DND-41 (cell line): ENCODE results near the gene PDE6B.

ENCODE experiments used
- ATAC-seq: fragments of 200-7000 bp; cut with Tn5 transposase; 3 replicates; pipeline ENCODE4 v1.9.1; 2021; ENCODE audit warnings: low read depth; ENCODE audit not compliant: insufficient read depth
- DNase-seq: peaks from one replicate; pipeline ENCODE4 v3.0.0-alpha.2; 2020
- H2AFZ ChIP-seq: 2 replicates; pipeline ENCODE4 v1.6.0; 2012; ENCODE audit warnings: low read depth, low read length
- H3K27ac ChIP-seq: 2 replicates; pipeline ENCODE4 v1.5.1; 2012; ENCODE audit warnings: low read length, inconsistent platforms
- H3K27me3 ChIP-seq: fragments of 200-600 bp; sonication (generic); 2 replicates; pipeline ENCODE4 v1.6.0; 2012; ENCODE audit warnings: low read length, mild to moderate bottlenecking, inconsistent platforms; ENCODE audit not compliant: insufficient read depth, poor library complexity
- H3K36me3 ChIP-seq: 2 replicates; pipeline ENCODE4 v1.5.1; 2012; ENCODE audit warnings: low read length, inconsistent platforms; ENCODE audit not compliant: insufficient read depth
- H3K4me1 ChIP-seq: 2 replicates; pipeline ENCODE4 v1.5.1; 2012; ENCODE audit warnings: mild to moderate bottlenecking, low read length; ENCODE audit not compliant: insufficient read depth
- H3K4me2 ChIP-seq: 2 replicates; pipeline ENCODE4 v1.6.0; 2012; ENCODE audit warnings: mild to moderate bottlenecking, moderate library complexity, low read length, inconsistent platforms; ENCODE audit not compliant: insufficient read depth
- H3K4me3 ChIP-seq, 2 experiments: fragments of 200-600 bp in 1 of 2; shearing (Covaris generic) in 1 of 2; 2 replicates each; pipeline ENCODE4 v1.5.1; 2012 to 2016; ENCODE audit warnings: inconsistent platforms in 2 of 2, low read length in 2 of 2, mild to moderate bottlenecking in 2 of 2, low read depth in 1 of 2, moderate library complexity in 1 of 2
- H3K79me2 ChIP-seq: 2 replicates; pipeline ENCODE4 v1.6.0; 2012; ENCODE audit warnings: low read length, inconsistent platforms; ENCODE audit not compliant: insufficient read depth
- H3K9ac ChIP-seq: 2 replicates; pipeline ENCODE4 v1.6.0; 2012; ENCODE audit warnings: low read depth, mild to moderate bottlenecking, inconsistent platforms, low read length, moderate library complexity
- H3K9me3 ChIP-seq: 2 replicates; pipeline ENCODE4 v1.5.1; 2012; ENCODE audit warnings: low read length, moderate library complexity, mild to moderate bottlenecking, inconsistent platforms; ENCODE audit not compliant: insufficient read depth, severe bottlenecking
- H4K20me1 ChIP-seq: 2 replicates; pipeline ENCODE4 v1.6.0; 2012; ENCODE audit warnings: low read length; ENCODE audit not compliant: insufficient read depth
- EZH2 ChIP-seq: IDR thresholded peaks from 3 replicates; pipeline ENCODE4 v1.6.1; 2012; ENCODE audit warnings: borderline replicate concordance, low read depth, mild to moderate bottlenecking, moderate library complexity, low read length, inconsistent platforms; ENCODE audit not compliant: severe bottlenecking
- TF ChIP-seq, protein P1 (sequence below): IDR thresholded peaks from 2 replicates; pipeline ENCODE4 v1.5.1; 2012; ENCODE audit warnings: borderline replicate concordance, low read length, moderate library complexity, mild to moderate bottlenecking; ENCODE audit not compliant: poor library complexity, severe bottlenecking; ENCODE audit errors: extremely low read depth

PDE6B gene

GRCh38 chr4:620201-620600 lies 5.2 kb upstream of the PDE6B start:
- H3K36me3 ChIP-seq = no peaks in the 10 kb centered on the region
- no peaks in the 10 kb centered on the region for H3K79me2 ChIP-seq
- ATAC-seq = no peak
- no peaks in the 10 kb centered on the region for H3K4me1 ChIP-seq
- H3K9me3 ChIP-seq = no peaks in the 10 kb centered on the region
- H3K4me3 ChIP-seq = no peak overlapping the region
- no peak for TF ChIP-seq EZH2
- TF ChIP-seq, protein P1, sequence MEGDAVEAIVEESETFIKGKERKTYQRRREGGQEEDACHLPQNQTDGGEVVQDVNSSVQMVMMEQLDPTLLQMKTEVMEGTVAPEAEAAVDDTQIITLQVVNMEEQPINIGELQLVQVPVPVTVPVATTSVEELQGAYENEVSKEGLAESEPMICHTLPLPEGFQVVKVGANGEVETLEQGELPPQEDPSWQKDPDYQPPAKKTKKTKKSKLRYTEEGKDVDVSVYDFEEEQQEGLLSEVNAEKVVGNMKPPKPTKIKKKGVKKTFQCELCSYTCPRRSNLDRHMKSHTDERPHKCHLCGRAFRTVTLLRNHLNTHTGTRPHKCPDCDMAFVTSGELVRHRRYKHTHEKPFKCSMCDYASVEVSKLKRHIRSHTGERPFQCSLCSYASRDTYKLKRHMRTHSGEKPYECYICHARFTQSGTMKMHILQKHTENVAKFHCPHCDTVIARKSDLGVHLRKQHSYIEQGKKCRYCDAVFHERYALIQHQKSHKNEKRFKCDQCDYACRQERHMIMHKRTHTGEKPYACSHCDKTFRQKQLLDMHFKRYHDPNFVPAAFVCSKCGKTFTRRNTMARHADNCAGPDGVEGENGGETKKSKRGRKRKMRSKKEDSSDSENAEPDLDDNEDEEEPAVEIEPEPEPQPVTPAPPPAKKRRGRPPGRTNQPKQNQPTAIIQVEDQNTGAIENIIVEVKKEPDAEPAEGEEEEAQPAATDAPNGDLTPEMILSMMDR = no peak
- H3K27me3 ChIP-seq = peaks cover 3% of the 10 kb centered on the region
- peaks cover 7% of the 10 kb centered on the region; the same call in 1 of the 2 replicates for H4K20me1 ChIP-seq
- no peak overlapping the region for H3K4me2 ChIP-seq
- no peak overlapping the region for H3K9ac ChIP-seq
- no peak for DNase-seq
- H2AFZ ChIP-seq = no peak overlapping the region
- no peak overlapping the region for H3K27ac ChIP-seq

DNA sequence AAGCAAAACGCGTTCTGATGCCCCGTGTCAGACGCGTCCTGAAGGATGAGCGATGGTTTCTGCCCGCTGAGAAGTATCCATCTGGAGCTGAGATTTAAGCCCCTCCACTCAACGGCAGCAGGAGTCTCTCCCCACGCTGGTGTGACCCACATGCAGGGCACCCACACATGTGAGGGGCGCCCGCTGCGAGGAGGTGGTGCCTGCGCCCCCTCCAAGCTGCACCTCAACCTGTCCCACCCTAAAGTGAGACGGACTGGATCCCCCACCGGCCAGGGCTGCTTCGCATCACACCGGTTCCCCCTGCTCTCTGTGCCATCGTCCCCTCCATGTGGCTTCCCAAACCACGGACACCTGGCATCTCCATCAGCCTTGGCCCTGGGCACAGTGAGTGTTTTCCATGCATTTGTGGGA lies 4.5 kb upstream of the PDE6B start:
- H3K36me3 ChIP-seq = no peaks in the 10 kb centered on the region
- no peaks in the 10 kb centered on the region for H3K27me3 ChIP-seq
- H3K79me2 ChIP-seq = no peaks in the 10 kb centered on the region
- H2AFZ ChIP-seq = no peak overlapping the region
- H3K9ac ChIP-seq = no peak overlapping the region
- H4K20me1 ChIP-seq = peaks cover 7% of the 10 kb centered on the region; the same call in 1 of the 2 replicates
- H3K9me3 ChIP-seq = no peaks in the 10 kb centered on the region
- H3K4me1 ChIP-seq = no peaks in the 10 kb centered on the region
- no peak overlapping the region for H3K27ac ChIP-seq
- TF ChIP-seq, protein P1 = no peak
- no peak for TF ChIP-seq EZH2
- no peak overlapping the region for H3K4me3 ChIP-seq
- no peak overlapping the region for H3K4me2 ChIP-seq
- ATAC-seq = no peak
- no peak for DNase-seq

GRCh38 chr4:621296-622070 lies 3.9 kb upstream of the PDE6B start:
- H3K9me3 ChIP-seq = no peaks in the 10 kb centered on the region
- no peaks in the 10 kb centered on the region for H3K4me1 ChIP-seq
- no peak overlapping the region for H2AFZ ChIP-seq
- ATAC-seq (no peak), DNase-seq (no peak)
- peaks cover 7% of the 10 kb centered on the region; the same call in 1 of the 2 replicates for H4K20me1 ChIP-seq
- no peak overlapping the region for H3K4me3 ChIP-seq
- H3K4me2 ChIP-seq = no peak overlapping the region
- H3K36me3 ChIP-seq = no peaks in the 10 kb centered on the region
- no peak overlapping the region for H3K9ac ChIP-seq
- H3K79me2 ChIP-seq = no peaks in the 10 kb centered on the region
- H3K27me3 ChIP-seq = no peaks in the 10 kb centered on the region
- H3K27ac ChIP-seq = no peak overlapping the region
- TF ChIP-seq, protein P1 = no peak
- no peak for TF ChIP-seq EZH2
